Measurements from ENCODE around the gene NUDT8. TPM values are rescaled to one million over a fixed set of nuclear protein-coding genes. Genes with fewer than 3 reads are reported as not detected.

The NUDT8 gene
- total RNA-seq, 1 donor from 2014 or later = 102 TPM

DNA sequence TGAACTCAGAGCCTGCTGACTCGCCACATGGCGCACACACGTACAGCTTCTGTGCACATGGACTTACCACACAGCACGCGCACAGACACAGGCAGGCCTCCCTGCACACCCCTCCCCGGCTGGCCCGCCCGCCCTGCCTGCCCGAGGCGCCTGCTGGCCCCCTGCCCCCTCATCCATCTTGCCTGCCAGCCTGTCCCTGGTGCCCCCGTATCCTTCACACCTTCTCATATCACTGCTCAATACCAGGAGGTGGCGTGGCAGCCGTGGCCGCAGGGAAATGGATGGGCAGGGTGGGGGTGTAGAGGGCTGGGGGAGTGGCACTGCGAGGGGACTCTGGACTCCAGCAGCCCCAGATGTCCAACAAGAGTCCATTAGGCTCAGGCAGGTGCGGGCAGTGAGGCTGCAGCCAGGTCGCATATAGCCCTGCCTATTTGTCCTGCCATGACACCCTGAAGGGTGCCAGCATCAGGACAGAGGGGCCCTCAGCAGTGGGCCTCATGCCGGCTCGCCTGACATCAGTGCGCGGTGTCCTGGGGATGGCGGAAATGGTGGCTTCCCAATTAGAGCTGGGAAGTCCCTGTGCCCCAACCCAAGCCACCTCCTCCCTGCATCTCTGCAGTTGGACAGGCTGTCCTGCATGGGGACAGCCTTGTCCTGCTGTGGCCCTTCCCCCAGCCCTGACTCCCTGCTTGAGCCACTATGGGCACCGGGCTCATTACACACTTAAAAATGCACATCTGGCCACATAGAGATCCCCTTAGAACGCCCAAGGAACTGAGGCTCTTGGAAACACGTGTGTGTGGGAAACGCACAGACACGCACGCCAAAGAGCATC, 11.8 kb upstream of the NUDT8 start:
- no peak overlapping the region for H3K4me3 ChIP-seq
- intact Hi-C loops (cut with micrococcal nuclease) = no loop called here

DNA sequence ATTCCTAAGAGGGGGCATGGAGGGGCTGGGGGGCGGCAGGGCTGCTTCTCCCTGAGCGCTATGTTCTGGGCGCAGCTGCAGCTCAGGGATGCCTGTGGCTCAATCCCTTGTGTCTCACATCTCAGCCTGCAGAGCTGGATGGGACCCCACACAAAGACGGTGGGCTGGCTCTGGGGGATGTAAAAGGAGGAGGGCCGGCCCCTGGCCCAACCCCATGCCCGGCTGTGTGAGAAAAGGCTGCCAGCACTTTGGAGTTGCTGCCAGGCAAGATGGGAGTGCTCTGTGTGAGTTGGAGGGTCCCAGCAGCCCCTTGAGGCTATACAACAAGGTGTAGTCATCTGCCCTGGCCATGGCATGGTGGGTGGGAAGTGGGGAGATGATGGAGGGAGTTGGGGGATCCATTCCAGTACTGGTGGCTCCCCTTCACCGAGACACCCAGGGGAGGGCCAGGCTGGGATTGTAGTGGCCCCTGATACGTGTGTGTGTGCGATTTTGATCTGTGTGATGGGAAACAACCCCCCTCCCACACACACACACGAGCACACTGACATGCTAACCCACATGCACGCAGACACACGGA, 11.1 kb upstream of the NUDT8 start:
- Histone ChIP-seq H3K9me3 (replicated peaks) (peaks cover 7% of the 10 kb centered on the region), H3K27ac (replicated peaks) (no peak overlapping the region), H3K36me3 (no peaks in the 10 kb centered on the region), H3K4me3 (no peak overlapping the region), H3K27me3 (ENCODE audit: low read depth) (peaks cover 37% of the 10 kb centered on the region), H3K4me1 (no peaks in the 10 kb centered on the region)
- intact Hi-C loops (cut with micrococcal nuclease) = no loop called here
- no peak for DNase-seq
- TF ChIP-seq, protein P1, sequence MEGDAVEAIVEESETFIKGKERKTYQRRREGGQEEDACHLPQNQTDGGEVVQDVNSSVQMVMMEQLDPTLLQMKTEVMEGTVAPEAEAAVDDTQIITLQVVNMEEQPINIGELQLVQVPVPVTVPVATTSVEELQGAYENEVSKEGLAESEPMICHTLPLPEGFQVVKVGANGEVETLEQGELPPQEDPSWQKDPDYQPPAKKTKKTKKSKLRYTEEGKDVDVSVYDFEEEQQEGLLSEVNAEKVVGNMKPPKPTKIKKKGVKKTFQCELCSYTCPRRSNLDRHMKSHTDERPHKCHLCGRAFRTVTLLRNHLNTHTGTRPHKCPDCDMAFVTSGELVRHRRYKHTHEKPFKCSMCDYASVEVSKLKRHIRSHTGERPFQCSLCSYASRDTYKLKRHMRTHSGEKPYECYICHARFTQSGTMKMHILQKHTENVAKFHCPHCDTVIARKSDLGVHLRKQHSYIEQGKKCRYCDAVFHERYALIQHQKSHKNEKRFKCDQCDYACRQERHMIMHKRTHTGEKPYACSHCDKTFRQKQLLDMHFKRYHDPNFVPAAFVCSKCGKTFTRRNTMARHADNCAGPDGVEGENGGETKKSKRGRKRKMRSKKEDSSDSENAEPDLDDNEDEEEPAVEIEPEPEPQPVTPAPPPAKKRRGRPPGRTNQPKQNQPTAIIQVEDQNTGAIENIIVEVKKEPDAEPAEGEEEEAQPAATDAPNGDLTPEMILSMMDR (IDR thresholded peaks at IDR 0.05; ENCODE audit: borderline replicate concordance) = no peak

More for the DNA sequence above, 11.8 kb upstream of the NUDT8 start:
- no peaks in the 10 kb centered on the region for H3K36me3 ChIP-seq
- TF ChIP-seq, protein P1 (IDR thresholded peaks at IDR 0.05; ENCODE audit: borderline replicate concordance) = no peak
- peaks cover 7% of the 10 kb centered on the region for H3K9me3 ChIP-seq (replicated peaks)
- no peak for DNase-seq
- peaks cover 44% of the 10 kb centered on the region for H3K27me3 ChIP-seq (ENCODE audit: low read depth)
- H3K4me1 ChIP-seq = no peaks in the 10 kb centered on the region
- H3K27ac ChIP-seq (replicated peaks) = no peak overlapping the region

DNA sequence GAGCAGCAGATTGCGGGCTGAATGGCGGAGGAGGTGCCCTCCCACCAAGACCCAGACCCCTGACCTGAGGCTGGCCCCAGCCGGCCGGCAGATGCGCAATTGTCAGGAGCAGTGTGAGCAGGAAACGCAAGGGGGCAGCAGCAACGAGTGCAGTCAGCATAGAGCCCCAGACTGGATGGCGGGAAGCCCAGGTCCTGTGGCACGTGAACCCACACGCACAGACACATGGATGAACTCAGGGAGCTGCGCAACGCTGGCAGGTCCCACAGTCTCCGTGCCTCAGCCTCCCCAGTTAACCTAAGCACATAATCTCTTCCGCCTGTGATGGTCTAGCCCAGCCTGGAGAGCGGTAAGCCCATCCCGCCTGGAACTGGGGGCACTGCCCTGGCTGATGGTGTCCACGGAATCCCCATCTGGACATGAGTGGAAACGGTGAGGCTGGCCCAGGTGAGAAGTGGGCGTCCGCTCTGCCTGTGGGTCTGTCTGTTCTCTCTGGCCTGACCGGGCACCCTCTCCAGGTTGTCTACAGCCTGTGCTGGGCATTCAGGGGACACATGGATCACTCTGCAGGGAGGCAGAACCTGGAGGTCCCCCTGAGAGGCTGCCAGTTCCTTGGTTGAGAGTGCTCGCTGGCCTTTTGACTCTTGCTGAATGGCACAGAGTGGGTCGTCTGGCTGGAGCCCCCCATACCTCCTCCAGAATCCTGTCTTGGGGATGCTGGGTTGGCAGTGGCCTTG, 10.5 kb upstream of the NUDT8 start:
- no peak overlapping the region for H3K27ac ChIP-seq (replicated peaks)
- H3K4me1 ChIP-seq = no peaks in the 10 kb centered on the region
- no peak overlapping the region for H3K4me3 ChIP-seq
- H3K36me3 ChIP-seq = no peaks in the 10 kb centered on the region
- TF ChIP-seq, protein P1 (IDR thresholded peaks at IDR 0.05; ENCODE audit: borderline replicate concordance) = peak; percentile 67
- H3K27me3 ChIP-seq (ENCODE audit: low read depth) = peaks cover 32% of the 10 kb centered on the region
- peaks cover 7% of the 10 kb centered on the region for H3K9me3 ChIP-seq (replicated peaks)
- no peak for DNase-seq
- intact Hi-C loops (cut with micrococcal nuclease) = no loop called here

DNA sequence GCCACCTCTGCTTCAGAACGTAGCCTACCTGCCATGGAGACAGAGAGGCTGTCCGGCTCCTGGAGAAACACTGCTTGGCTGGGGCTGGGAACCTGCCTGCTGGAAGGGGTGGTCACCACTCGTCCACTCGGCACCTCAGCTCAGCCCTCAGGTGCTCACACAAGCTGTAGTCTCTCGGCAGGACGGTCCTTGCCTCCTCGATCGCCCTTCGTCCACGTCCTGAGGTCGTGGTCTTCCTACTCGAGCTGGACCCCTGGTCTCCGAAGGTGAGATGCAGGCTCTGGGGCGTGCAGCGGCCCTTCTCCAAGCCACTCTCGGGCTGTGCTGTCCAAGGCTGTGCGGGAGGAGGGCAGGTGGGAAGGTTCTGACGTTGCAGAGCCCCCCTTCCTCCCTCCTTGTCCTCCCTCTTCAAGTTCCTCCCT, 9.7 kb upstream of the NUDT8 start, which contains the start of gene TBX10:
TSS of gene TBX10 (minus strand) at position 326 of the 422 bp plus-strand sequence. CDS start at position 35, 291 bp downstream.
- intact Hi-C loops (cut with micrococcal nuclease) = no loop called here
- TF ChIP-seq, protein P1 (IDR thresholded peaks at IDR 0.05; ENCODE audit: borderline replicate concordance) = no peak

More for the DNA sequence above, 9.7 kb upstream of the NUDT8 start, which contains the start of gene TBX10:
- peaks cover 39% of the 10 kb centered on the region for H3K27me3 ChIP-seq (ENCODE audit: low read depth)
- H3K4me1 ChIP-seq = no peaks in the 10 kb centered on the region
- DNase-seq = no peak
- H3K27ac ChIP-seq (replicated peaks) = no peak within 1 kb of the TSS
- H3K36me3 ChIP-seq = no peaks in the 10 kb centered on the region
- peaks cover 7% of the 10 kb centered on the region for H3K9me3 ChIP-seq (replicated peaks)
- H3K4me3 ChIP-seq = no peak within 1 kb of the TSS

All from left ventricle myocardium inferior (tissue), 1 donor.